ENCODE results near the gene TRMT2B. TPM values are rescaled to one million over a fixed set of nuclear protein-coding genes. Genes with fewer than 3 reads are reported as not detected.

TRMT2B gene
- total RNA-seq, 4 donors from 2014 or later = 10.9 to 15.8 (median 14.0) TPM

DNA sequence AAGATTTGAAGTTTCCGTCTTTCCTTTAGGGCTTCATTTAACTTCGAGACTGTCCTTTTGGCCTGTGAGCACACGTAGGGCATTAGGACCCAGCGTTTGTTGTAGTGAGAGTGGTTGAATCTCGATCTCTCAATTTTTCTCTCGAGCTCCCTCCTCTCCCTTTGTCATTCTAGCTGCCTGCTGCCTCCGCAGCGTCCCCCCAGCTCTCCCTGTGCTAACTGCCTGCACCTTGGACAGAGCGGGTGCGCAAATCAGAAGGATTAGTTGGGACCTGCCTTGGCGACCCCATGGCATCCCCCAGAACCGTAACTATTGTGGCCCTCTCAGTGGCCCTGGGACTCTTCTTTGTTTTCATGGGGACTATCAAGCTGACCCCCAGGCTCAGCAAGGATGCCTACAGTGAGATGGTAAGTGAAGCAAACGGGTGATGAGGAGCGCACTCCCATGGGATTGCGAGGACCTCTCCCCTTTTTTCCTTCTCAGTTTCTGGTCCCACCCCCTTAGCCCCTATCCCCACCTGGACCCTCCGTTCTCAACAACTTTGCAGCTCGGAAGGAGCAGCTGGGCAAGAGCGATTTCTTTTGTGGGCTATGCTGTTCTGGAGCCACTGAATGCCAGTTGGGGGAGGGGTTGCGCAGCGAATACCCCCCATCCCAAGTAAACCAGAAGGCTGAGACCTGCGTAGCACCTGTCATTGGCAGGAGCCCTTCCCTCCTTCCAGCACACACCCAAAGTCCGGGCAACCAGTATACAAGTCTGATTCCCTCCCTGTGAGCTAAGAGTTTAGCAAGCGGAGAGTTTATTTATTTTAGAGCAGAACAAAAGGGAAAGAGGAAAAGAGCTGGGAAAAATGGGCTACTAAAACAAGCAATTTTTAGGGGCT, 27.0 kb upstream of the TRMT2B start, which contains the start of gene TMEM35A:
Gene TMEM35A (plus strand): TSS at position 164 of the 883 bp plus-strand sequence. CDS start 124 bp downstream, at position 288.
- no peak for TF ChIP-seq CTCF (IDR thresholded peaks at IDR 0.05; ENCODE audit: low read depth)

DNA sequence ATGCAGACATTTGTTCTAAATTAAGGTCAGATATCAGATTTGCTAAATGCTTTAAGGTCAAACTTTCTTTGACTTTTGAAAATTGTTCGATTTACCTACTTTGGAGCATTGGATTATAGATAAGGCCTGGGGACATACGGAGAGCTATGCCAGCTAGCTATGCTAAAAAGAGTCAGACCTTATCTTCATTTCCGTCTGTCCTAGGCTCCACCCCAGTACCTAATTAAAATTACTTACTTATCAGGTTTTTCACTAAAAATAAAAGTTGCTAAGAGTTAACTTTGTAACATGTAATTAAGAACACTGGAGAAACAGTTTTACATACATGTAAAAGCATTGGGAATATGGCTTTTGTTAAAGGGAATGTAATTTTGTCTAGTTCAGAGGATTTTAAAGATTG, 19.7 kb upstream of the TRMT2B start:
- TF ChIP-seq CTCF (IDR thresholded peaks at IDR 0.05; ENCODE audit: low read depth) = no peak

DNA sequence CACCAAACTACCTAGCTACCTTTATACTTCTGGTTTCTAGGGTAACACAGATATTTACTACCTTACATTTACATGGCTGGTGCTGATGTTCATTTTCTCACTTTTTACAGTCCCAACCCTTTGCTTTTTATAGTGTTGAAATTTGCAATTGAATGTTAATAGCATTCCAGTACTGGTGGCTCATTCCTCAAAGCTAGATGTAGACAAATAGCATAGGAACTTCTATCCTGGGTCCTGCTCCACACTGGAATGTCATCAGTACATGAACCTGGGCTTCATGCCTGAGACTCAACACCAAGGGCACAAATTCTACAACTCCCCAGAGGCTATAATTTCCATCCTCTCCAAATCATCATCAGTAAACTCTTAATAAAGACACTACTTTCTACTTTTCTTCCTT, 10.3 kb upstream of the TRMT2B start:
- TF ChIP-seq CTCF (IDR thresholded peaks at IDR 0.05; ENCODE audit: low read depth) = no peak

- TF ChIP-seq CTCF (IDR thresholded peaks at IDR 0.05; ENCODE audit: low read depth) = no peak
Measured at GRCh38 chrX:101057093-101057714, 5.3 kb upstream of the TRMT2B start.

- no peak for TF ChIP-seq CTCF (IDR thresholded peaks at IDR 0.05; ENCODE audit: low read depth)
Measured at GRCh38 chrX:101051153-101051548, 760 bp downstream of the TRMT2B start.

DNA sequence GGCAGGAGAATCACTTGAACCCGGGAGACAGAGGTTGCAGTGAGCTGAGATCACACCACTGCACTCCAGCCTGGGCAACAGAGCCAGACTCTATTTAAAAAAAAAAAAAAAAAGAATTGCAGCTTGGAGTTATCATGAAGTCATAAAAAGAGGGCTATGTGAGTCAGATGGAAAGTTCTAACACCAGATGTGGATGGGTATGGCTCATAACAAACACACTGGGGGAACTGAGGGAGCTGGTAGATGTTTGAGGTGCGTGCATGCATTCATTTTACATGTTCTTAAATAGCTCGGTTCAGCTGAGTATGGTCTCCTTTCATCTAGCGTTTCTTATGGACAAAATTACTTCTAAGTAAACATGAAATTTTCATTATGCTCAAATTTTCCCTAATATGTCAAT, 11.7 kb downstream of the TRMT2B start:
- no peak for TF ChIP-seq CTCF (IDR thresholded peaks at IDR 0.05; ENCODE audit: low read depth)

DNA sequence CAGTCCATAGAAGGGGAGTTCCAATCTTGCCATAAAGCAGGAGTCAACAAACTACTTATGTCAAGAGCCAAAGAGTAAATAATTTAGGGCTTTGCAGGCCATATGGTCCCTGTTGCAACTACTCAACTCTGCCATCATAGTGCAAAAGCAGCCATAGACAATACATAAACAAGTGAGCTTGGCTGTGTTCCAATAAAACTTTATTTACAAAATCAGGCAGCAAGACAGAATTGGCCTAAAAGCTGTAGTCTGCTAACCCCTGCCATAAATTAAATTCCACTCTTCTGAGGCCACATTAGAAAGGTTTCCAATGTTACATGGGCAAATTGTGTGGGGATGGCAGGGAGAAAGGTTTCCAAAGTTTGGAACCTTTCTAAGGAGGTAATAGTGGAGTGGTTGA, 14.7 kb downstream of the TRMT2B start:
- no peak for TF ChIP-seq CTCF (IDR thresholded peaks at IDR 0.05; ENCODE audit: low read depth)
